HG03025 (cell line): ENCODE measurements around the gene IGSF9.

ENCODE experiments used
- ATAC-seq: cut with Tn5 transposase; IDR thresholded peaks from one replicate; pipeline ENCODE4 v1.9.1; 2021; ENCODE audit warnings: mild to moderate bottlenecking, moderate library complexity; ENCODE audit not compliant: unreplicated experiment, low FRiP score

The IGSF9 gene

DNA sequence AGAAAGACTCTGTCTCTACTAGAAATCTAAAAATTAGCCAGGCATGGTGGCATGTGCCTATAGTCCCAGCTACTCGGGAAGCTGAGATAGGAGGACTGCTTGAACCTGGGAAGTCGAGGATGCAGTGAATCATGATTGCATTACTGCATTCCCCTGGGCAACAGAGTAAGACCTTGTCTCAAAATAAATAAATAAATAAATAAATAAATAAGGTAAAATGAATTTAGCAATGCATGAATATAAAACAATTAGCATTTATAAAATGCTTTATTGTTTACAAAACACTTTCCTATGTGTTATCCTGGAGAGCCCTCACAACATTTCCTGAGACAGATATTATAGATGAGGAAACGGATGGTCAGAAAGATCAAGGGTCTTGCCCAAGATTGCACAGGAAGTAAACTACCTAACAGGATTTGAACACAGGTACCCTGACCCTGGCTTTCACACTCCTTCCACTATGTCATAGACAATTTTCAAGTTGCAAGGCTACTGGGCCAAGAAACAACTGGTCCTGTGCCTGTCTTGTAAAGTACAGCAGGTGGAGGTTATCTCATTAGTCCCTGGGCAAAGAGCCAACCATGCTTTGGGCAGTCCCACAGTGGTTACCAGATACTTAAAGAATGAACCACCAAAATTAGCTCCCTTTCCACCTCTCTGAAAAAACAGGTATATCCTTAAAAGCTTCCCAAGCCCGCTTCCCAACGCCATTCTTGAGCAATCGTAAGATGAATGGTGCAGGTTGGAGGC lies 67.5 kb downstream of the IGSF9 start:
- ATAC-seq: no peak
